GM10248 (cell line): ENCODE measurements around the gene RBBP8NL.

Source experiments
- CTCF ChIA-PET: fragments of 300-600 bp; sonication (Branson Sonifier 250); formaldehyde crosslinking; extraction: SDS; loops from one replicate; lab custom pipeline; 2021; ENCODE audit warnings: antibody characterized with exemption; lab: Yijun Ruan, JAX
- POLR2A ChIA-PET: fragments of 350-650 bp; sonication (Branson Sonifier 250); formaldehyde crosslinking; extraction: SDS; loops from one replicate; lab custom pipeline; 2020; ENCODE audit warnings: antibody characterized with exemption; lab: Yijun Ruan, JAX
- DNase-seq: peaks from one replicate; pipeline ENCODE4 v3.0.0; 2012; ENCODE audit errors: extremely low spot score
- CTCF ChIP-seq: IDR thresholded peaks from 2 replicates; pipeline ENCODE4 v1.5.1; 2012; ENCODE audit warnings: mild to moderate bottlenecking, low read depth; ENCODE audit errors: extremely low read depth, missing control alignments, control extremely low read depth

RBBP8NL gene

GRCh38 chr20:62365814-62366369, 61.4 kb downstream of the RBBP8NL start:
- no peak for DNase-seq
- POLR2A ChIA-PET: interaction anchor here (1.0 kb wide), 1 partner anchor 21 kb away, joined by 3 read pairs; the partner anchor contains the start of gene RPS21
- TF ChIP-seq CTCF: no peak
- CTCF ChIA-PET: interaction anchor here (1.2 to 1.9 kb wide), 2 partner anchors 13 to 16 kb away, joined by 3 to 4 read pairs; no protein-coding TSS in a partner anchor

- no peak for TF ChIP-seq CTCF
- CTCF ChIA-PET: interaction anchor here (0.9 to 3.1 kb wide), 4 partner anchors 12 to 63 kb away, joined by 3 to 22 read pairs (median 4); partner anchors contain the start of gene ADRM1
- no peak for DNase-seq
- POLR2A ChIA-PET: interaction anchor here (1.0 to 1.2 kb wide), 2 partner anchors 22 to 23 kb away, joined by 3 read pairs; partner anchors contain the start of gene RPS21
Observed at GRCh38 chr20:62364911-62365736, 62.2 kb downstream of the RBBP8NL start.

GRCh38 chr20:62363920-62364851, 63.2 kb downstream of the RBBP8NL start:
- no peak for DNase-seq
- CTCF ChIA-PET: interaction anchor here (0.8 to 3.1 kb wide), 5 partner anchors 18 to 62 kb away, joined by 3 to 22 read pairs (median 3); partner anchors contain the start of gene ADRM1
- POLR2A ChIA-PET: interaction anchor here (1.2 kb wide), 1 partner anchor 24 kb away, joined by 3 read pairs; no protein-coding TSS in a partner anchor
- no peak for TF ChIP-seq CTCF

GRCh38 chr20:62362991-62363919, 64.1 kb downstream of the RBBP8NL start:
- TF ChIP-seq CTCF: peak; percentile 24
- no peak for DNase-seq
- ChIA-PET CTCF (interaction anchor here (0.8 to 3.1 kb wide), 4 partner anchors 19 to 61 kb away, joined by 3 to 22 read pairs (median 4); partner anchors contain the start of gene ADRM1), POLR2A (no interaction called here)

GRCh38 chr20:62362590-62362940, 64.8 kb downstream of the RBBP8NL start:
- CTCF ChIA-PET: interaction anchor here (3.1 kb wide), 1 partner anchor 20 kb away, joined by 22 read pairs; no protein-coding TSS in a partner anchor
- no peak for TF ChIP-seq CTCF
- POLR2A ChIA-PET: no interaction called here
- DNase-seq: no peak
